Measurements from ENCODE around the gene TBCB. TPM values are rescaled to one million over a fixed set of nuclear protein-coding genes. Genes with fewer than 3 reads are reported as not detected.
A peak's percentile ranks its signal among the peaks of the same experiment; 100 is the strongest.

The TBCB gene
- total and polyA plus RNA-seq, 2 of the 4 experiments (the other 2 are of a cell fraction): 182 to 269 TPM

- dilution Hi-C loops (cut with HindIII; ENCODE audit: low sequenced_read_pairs, unreplicated experiment): no loop called here
- H3K9ac ChIP-seq (ENCODE audit: low read depth, low read length): no peak overlapping the region
Measured at GRCh38 chr19:36100476-36100875, 14.8 kb upstream of the TBCB start.

More at GRCh38 chr19:36100476-36100875, 14.8 kb upstream of the TBCB start:
- H3K36me3 ChIP-seq (ENCODE audit: control insufficient read depth, insufficient read depth, low read length): peaks cover 8% of the 10 kb centered on the region
- no peak overlapping the region for H4K5ac ChIP-seq (ENCODE audit: low read depth, low read length)
- POLR2A ChIA-PET (ENCODE audit: unreplicated experiment): no interaction called here
- CTCF ChIA-PET: no interaction called here
- no peak overlapping the region for H3K56ac ChIP-seq (ENCODE audit: extremely low read depth, insufficient read depth, low read length)
- H2BK5ac ChIP-seq (ENCODE audit: low read depth, low read length, poor library complexity, severe bottlenecking): no peak overlapping the region
- H3K9me1 ChIP-seq (ENCODE audit: insufficient read depth, low read length): no peaks in the 10 kb centered on the region
- H2BK20ac ChIP-seq (ENCODE audit: low read depth, low read length): no peak overlapping the region
- H4K91ac ChIP-seq (ENCODE audit: insufficient read depth, low read depth, low read length): no peak overlapping the region
- no peak overlapping the region for H3K27ac ChIP-seq (ENCODE audit: insufficient read depth, low read length)
- WGBS, 2 experiments (ENCODE audit: extremely low coverage in 2 of 2, insufficient read length in 1 of 2): 100% methylated on average over 1 of the region's 5 CpGs; no CpG with 5 or more reads in 1 of the 2 experiments
- H3K27me3 ChIP-seq (ENCODE audit: control insufficient read depth, insufficient read depth, low read length): no peaks in the 10 kb centered on the region
- TF ChIP-seq RAD21 (IDR thresholded peaks at IDR 0.05; ENCODE audit: low read length) (no peak), RFX5 (IDR thresholded peaks at IDR 0.05; ENCODE audit: low read depth, low read length) (no peak), RCOR1 (IDR thresholded peaks at IDR 0.05; ENCODE audit: insufficient replicate concordance, low read length) (no peak), NFE2L2 (IDR thresholded peaks at IDR 0.05; ENCODE audit: low read depth, low read length) (no peak), FOS (IDR thresholded peaks at IDR 0.05; ENCODE audit: low read depth, low read length) (no peak), MAFK (IDR thresholded peaks at IDR 0.05; ENCODE audit: low read depth, low read length) (no peak), POLR2A (IDR thresholded peaks at IDR 0.05; ENCODE audit: low read depth, low read length) (no peak), ELK1 (IDR thresholded peaks at IDR 0.05; ENCODE audit: borderline replicate concordance, low read depth, low read length) (no peak), MXI1 (IDR thresholded peaks at IDR 0.05; ENCODE audit: borderline replicate concordance, low read depth, low read length) (no peak), CHD1 (IDR thresholded peaks at IDR 0.05; ENCODE audit: low read depth, low read length) (no peak), CEBPB (IDR thresholded peaks at IDR 0.05; ENCODE audit: low read depth, low read length) (no peak), BHLHE40 (IDR thresholded peaks at IDR 0.05; ENCODE audit: low read depth, low read length) (no peak), USF2 (IDR thresholded peaks at IDR 0.05; ENCODE audit: low read depth, low read length) (no peak)
- H3K4me1 ChIP-seq (ENCODE audit: control insufficient read depth, insufficient read depth, low read length): no peaks in the 10 kb centered on the region
- no peak overlapping the region for H3K18ac ChIP-seq (ENCODE audit: low read depth, low read length)
- no peak for ATAC-seq (ENCODE audit: low read depth)
- H2AK9ac ChIP-seq (replicated peaks; ENCODE audit: low read depth, low read length, poor library complexity): peak overlapping the region; percentile 37
- H2AK5ac ChIP-seq (ENCODE audit: low read depth, low read length): no peak overlapping the region
- H2BK15ac ChIP-seq (ENCODE audit: low read depth, low read length): no peak overlapping the region
- H4K20me1 ChIP-seq (ENCODE audit: insufficient read depth, low read length): no peaks in the 10 kb centered on the region
- H2BK120ac ChIP-seq (ENCODE audit: low read depth, low read length): no peak overlapping the region
- H3K23ac ChIP-seq (ENCODE audit: low read depth, low read length): no peak overlapping the region
- DNase-seq: no peak
- intact Hi-C loops (cut with micrococcal nuclease) (no loop called here), in situ Hi-C loops (cut with MboI; ENCODE audit: low sequenced_read_pairs) (no loop called here)
- no peak overlapping the region for H3K4me3 ChIP-seq (ENCODE audit: insufficient read depth, low read depth, low read length)
- peaks cover 0 to 3% of the 10 kb centered on the region in 2 experiments; a peak in 1 of 4 replicates for H3K79me1 ChIP-seq (ENCODE audit: low read depth in 1 of 2, low read length in 2 of 2)
- H2AFZ ChIP-seq (replicated peaks; ENCODE audit: low read length, poor library complexity): no peak overlapping the region
- no peaks in the 10 kb centered on the region for H3K9me3 ChIP-seq (ENCODE audit: control insufficient read depth, insufficient read depth, low read length)
- no peak overlapping the region for H3K4me2 ChIP-seq (ENCODE audit: low read depth, low read length)
- H4K8ac ChIP-seq (ENCODE audit: low read depth in 2 of 2, low read length in 2 of 2): no peak overlapping the region
- H3K4ac ChIP-seq (ENCODE audit: low read depth, low read length): no peak overlapping the region
- H3K14ac ChIP-seq (replicated peaks; ENCODE audit: low read depth, low read length): no peak overlapping the region
- no TSS peak for BruUV-seq (replicated peaks)
